Prostate gland (tissue), 2 donors: ENCODE results near the gene PTGES. TPM values are rescaled to one million over a fixed set of nuclear protein-coding genes. Genes with fewer than 3 reads are reported as not detected.

Source experiments
- DNase-seq: peaks from one replicate; pipeline ENCODE4 v3.0.0-alpha.2; 2019; ENCODE audit warnings: low spot score
- H3K27ac ChIP-seq, 2 donors: fragments of 200-600 bp; sonication (generic); 2 replicates each; pipeline ENCODE4 v1.5.1; 2017 to 2019
- H3K27me3 ChIP-seq: fragments of 200-600 bp; sonication (generic); replicated peaks from 2 replicates; pipeline ENCODE4 v1.5.1; 2019; ENCODE audit not compliant: insufficient read depth
- H3K36me3 ChIP-seq, 2 donors: fragments of 200-600 bp; sonication (generic); 1 replicate in 1 of 2; 2 replicates in 1 of 2; pipeline versions ENCODE4 v1.5.1 to v1.8.1; 2017 to 2019
- H3K4me1 ChIP-seq: fragments of 200-600 bp; sonication (generic); replicated peaks from 2 replicates; pipeline ENCODE4 v1.5.1; 2019
- H3K4me3 ChIP-seq, 2 donors: fragments of 200-600 bp; sonication (generic); 2 replicates each; pipeline ENCODE4 v1.5.1; 2017 to 2019
- H3K9me3 ChIP-seq: fragments of 200-600 bp; sonication (generic); 2 replicates; pipeline ENCODE4 v1.5.1; 2017
- CTCF ChIP-seq, 4 experiments: fragments of 200-600 bp in 2 of 4; fragments of 450-650 bp in 2 of 4; sonication (generic) in 2 of 4; IDR thresholded peaks; 1 replicate in 3 of 4; 2 replicates in 1 of 4; pipeline ENCODE4 v1.5.1; 2016 to 2019; ENCODE audit warnings: antibody characterized with exemption in 4 of 4, mild to moderate bottlenecking in 2 of 4, moderate library complexity in 2 of 4
- POLR2A ChIP-seq: fragments of 450-650 bp; IDR thresholded peaks from one replicate; pipeline ENCODE4 v1.6.1; 2016; ENCODE audit warnings: antibody characterized with exemption, mild to moderate bottlenecking
- POLR2AphosphoS5 ChIP-seq: sonication (generic); formaldehyde crosslinking; IDR thresholded peaks from one replicate; pipeline ENCODE4 v1.6.1; 2017; ENCODE audit warnings: antibody characterized with exemption
- WGBS: methylation state at CpG from one replicate; pipeline ENCODE4 v1.1.5; 2018; 5-methylcytosine and 5-hydroxymethylcytosine counted together
- intact Hi-C: fragments of 100-400 bp; cut with DNase I; formaldehyde crosslinking; loops from one replicate; pipeline ENCODE4 v1.14.2; 2022
- total RNA-seq, 2 donors: library from RNA; depleted of rRNA; stranded (reverse); fragments of >200 nt; gene quantifications; one replicate each; pipeline ENCODE4 v1.1.0, GENCODE V29; 2016

PTGES gene
- total RNA-seq, 2 donors from 2014 or later: 3.9 to 19.9 TPM

- Histone ChIP-seq H3K27ac (no peak overlapping the region), H3K9me3 (no peaks in the 10 kb centered on the region), H3K4me3 (no peak overlapping the region), H3K36me3 (no peaks in the 10 kb centered on the region), H3K4me1 (no peaks in the 10 kb centered on the region), H3K27me3 (no peaks in the 10 kb centered on the region)
- TF ChIP-seq POLR2A (no peak), POLR2AphosphoS5 (no peak)
- WGBS: 91% methylated on average over 13 of the region's 13 CpGs
- no peak for DNase-seq
- intact Hi-C loops: no loop called here
Measured at GRCh38 chr9:129740666-129741464, 12.0 kb downstream of the PTGES start.

GRCh38 chr9:129740174-129740573 is 12.7 kb downstream of the PTGES start:
- Histone ChIP-seq H3K4me3 (no peak overlapping the region), H3K27me3 (no peaks in the 10 kb centered on the region), H3K36me3 (no peaks in the 10 kb centered on the region), H3K27ac (no peak overlapping the region), H3K9me3 (no peaks in the 10 kb centered on the region), H3K4me1 (no peaks in the 10 kb centered on the region)
- DNase-seq: no peak
- intact Hi-C loops: no loop called here
- WGBS: 88% methylated on average over 7 of the region's 7 CpGs
- TF ChIP-seq POLR2AphosphoS5 (no peak), CTCF (IDR thresholded peaks at IDR 0.05) (no peak), POLR2A (no peak)

GRCh38 chr9:129739432-129739831 is 13.4 kb downstream of the PTGES start:
- WGBS: 97% methylated on average over 16 of the region's 16 CpGs
- Histone ChIP-seq H3K4me3 (no peak overlapping the region), H3K27me3 (no peaks in the 10 kb centered on the region), H3K27ac (no peak overlapping the region), H3K9me3 (no peaks in the 10 kb centered on the region), H3K36me3 (no peaks in the 10 kb centered on the region), H3K4me1 (no peaks in the 10 kb centered on the region)
- no peak for TF ChIP-seq POLR2A
- TF ChIP-seq POLR2AphosphoS5: no peak
- no peak for TF ChIP-seq CTCF (IDR thresholded peaks at IDR 0.05)
- DNase-seq: no peak
- intact Hi-C loops: no loop called here

GRCh38 chr9:129737479-129738274 is 15.2 kb downstream of the PTGES start:
- TF ChIP-seq CTCF (IDR thresholded peaks at IDR 0.05) (peak; percentile 97 to 99 (median 98)), POLR2A (no peak), POLR2AphosphoS5 (peak; percentile 62)
- DNase-seq: peak; percentile 83
- intact Hi-C loops: loop anchor here (2.0 kb wide), 1 partner anchor 45 kb away; no protein-coding TSS in a partner anchor
- 4% methylated on average over 46 of the region's 48 CpGs for WGBS
- H3K36me3 ChIP-seq: no peaks in the 10 kb centered on the region
- H3K9me3 ChIP-seq: no peaks in the 10 kb centered on the region
- H3K4me3 ChIP-seq: peak overlapping the region; percentile 44 to 52
- H3K27ac ChIP-seq: peak overlapping the region; percentile 81 to 84
- no peaks in the 10 kb centered on the region for H3K4me1 ChIP-seq
- no peaks in the 10 kb centered on the region for H3K27me3 ChIP-seq

GRCh38 chr9:129736334-129736733 is 16.5 kb downstream of the PTGES start:
- 63% methylated on average over 20 of the region's 20 CpGs for WGBS
- TF ChIP-seq CTCF (IDR thresholded peaks at IDR 0.05): no peak
- TF ChIP-seq POLR2A: no peak
- H3K4me3 ChIP-seq: no peak overlapping the region
- H3K27ac ChIP-seq: no peak overlapping the region
- H3K36me3 ChIP-seq: no peaks in the 10 kb centered on the region
- H3K9me3 ChIP-seq: no peaks in the 10 kb centered on the region
- no peaks in the 10 kb centered on the region for H3K4me1 ChIP-seq
- intact Hi-C loops: loop anchor here (2.0 kb wide), 1 partner anchor 46 kb away; no protein-coding TSS in a partner anchor
- H3K27me3 ChIP-seq: no peaks in the 10 kb centered on the region
- no peak for DNase-seq
